Gastrocnemius medialis (tissue), 4 donors: ENCODE results near the gene C3AR1.

Source experiments
- POLR2A ChIP-seq, 2 donors: fragments of 450-650 bp; IDR thresholded peaks; one replicate each; pipeline ENCODE4 v1.6.1; 2017; ENCODE audit warnings: antibody characterized with exemption in 2 of 2, mild to moderate bottlenecking in 2 of 2, moderate library complexity in 2 of 2
- TF ChIP-seq, protein P1 (sequence below), 5 experiments: fragments of 450-650 bp in 3 of 5; fragments of 200-600 bp in 2 of 5; sonication (generic) in 2 of 5; IDR thresholded peaks in 4 of 5; conservative IDR thresholded peaks in 1 of 5; 1 replicate in 4 of 5; 2 replicates in 1 of 5; pipeline ENCODE4 v1.5.1; 2016 to 2019; ENCODE audit warnings: antibody characterized with exemption in 5 of 5, mild to moderate bottlenecking in 3 of 5, moderate library complexity in 3 of 5

DNA sequence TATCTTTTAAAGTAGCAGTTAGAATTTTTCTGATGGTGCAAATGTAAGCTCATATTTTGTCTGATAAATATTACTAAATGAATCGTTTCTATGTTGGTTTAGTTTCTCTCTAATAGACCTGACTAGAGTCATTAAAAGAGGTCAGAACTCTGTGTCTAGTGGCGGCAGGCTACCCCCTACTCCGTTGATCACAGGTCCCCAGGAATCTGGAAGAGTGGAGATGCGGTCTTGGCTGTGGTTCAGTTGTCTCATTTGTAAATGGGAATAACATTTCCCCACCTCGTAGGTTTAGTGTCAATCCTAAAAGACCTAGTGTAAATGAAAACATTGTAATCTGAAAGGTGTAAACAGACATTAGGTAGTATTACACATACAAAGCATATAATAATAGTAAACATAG lies 38.3 kb downstream of the C3AR1 start:
- TF ChIP-seq, protein P1, sequence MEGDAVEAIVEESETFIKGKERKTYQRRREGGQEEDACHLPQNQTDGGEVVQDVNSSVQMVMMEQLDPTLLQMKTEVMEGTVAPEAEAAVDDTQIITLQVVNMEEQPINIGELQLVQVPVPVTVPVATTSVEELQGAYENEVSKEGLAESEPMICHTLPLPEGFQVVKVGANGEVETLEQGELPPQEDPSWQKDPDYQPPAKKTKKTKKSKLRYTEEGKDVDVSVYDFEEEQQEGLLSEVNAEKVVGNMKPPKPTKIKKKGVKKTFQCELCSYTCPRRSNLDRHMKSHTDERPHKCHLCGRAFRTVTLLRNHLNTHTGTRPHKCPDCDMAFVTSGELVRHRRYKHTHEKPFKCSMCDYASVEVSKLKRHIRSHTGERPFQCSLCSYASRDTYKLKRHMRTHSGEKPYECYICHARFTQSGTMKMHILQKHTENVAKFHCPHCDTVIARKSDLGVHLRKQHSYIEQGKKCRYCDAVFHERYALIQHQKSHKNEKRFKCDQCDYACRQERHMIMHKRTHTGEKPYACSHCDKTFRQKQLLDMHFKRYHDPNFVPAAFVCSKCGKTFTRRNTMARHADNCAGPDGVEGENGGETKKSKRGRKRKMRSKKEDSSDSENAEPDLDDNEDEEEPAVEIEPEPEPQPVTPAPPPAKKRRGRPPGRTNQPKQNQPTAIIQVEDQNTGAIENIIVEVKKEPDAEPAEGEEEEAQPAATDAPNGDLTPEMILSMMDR (IDR thresholded peaks at IDR 0.05 in 4 of 5, conservative IDR thresholded peaks at IDR 0.05 in 1 of 5) = no peak
- no peak for TF ChIP-seq POLR2A (IDR thresholded peaks at IDR 0.05)
